GM18508 (cell line): Measurements from ENCODE around the gene IL1RL2.

Source experiments
- ATAC-seq: cut with Tn5 transposase; IDR thresholded peaks from one replicate; pipeline ENCODE4 v1.9.1; 2021; ENCODE audit warnings: moderate number of reproducible peaks; ENCODE audit not compliant: insufficient read depth, unreplicated experiment

The IL1RL2 gene

GRCh38 chr2:102258386-102259074 lies 71.7 kb downstream of the IL1RL2 start:
- ATAC-seq: no peak

DNA sequence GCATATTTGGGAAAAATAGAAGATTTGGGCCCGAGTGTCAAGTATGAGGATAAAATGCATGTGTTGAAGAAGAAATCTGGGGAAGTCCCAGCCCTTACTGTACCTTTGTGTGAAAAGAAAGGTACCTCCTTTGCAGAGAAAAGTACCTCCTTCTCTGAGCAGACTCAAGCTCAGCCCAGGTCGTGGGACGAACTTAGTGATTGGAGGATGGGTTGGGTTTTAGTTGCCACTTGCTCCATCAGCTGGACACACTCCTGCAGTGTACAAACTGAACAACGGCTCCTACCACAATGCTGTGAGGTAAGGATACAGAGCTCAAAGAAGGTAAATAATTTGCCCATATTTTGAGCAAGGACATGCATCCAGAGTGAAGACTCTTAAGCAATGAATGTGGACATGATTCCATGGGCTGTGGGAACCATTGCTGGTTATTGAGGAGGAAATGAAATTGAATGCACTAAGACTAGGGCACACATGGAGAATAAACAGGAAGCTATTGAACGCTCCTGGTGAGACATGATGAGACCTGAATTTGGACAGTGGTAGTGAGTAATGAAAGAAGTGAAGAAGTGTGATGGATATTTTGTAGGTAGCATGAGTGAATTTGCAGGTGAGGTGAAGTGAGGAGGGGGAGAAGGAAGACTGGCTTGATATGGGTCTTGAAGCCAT lies 74.8 kb downstream of the IL1RL2 start:
- ATAC-seq: no peak

DNA sequence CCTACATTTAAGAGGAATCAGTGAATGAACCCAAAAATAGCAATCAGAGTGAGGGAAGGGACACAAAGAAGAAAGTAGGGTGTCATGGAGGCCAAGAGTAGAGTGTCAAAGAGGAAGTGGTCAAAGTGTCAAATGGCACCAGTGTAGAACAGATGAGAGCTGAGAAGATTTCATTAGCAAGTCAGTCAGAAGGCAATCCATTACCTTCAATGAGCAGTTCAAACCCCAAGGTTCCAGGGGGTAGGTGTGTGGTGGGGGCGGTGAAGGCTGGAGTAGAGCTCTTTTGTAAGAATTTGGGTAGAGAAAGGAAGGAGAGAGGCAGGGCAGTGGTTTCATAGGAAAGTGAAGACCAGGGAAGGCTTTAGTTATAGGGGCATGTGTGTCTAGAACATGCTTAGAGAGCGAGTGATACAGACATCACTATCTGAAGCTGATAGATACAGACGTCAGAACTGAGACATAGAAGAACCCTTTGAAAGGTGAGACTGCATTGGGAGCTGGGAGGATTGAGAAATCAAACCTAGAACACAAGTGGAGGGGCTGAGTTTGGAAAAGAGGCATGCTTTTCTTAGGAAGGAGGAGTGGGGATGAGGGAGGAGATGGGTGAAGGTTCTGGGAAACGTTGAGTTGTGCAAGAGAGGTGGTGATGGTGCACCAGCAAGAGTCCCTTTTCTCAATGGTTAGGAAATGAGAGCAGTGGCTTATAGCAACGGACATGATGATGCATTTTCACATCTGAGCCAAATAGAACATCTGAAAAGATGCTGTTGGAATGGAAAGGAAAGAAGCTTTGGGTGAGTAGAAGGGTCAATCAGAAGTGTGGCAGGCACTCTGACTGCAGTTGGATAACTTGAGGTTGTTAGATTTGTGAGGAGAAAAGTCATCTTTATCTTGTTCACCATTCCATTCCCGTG lies 75.7 kb downstream of the IL1RL2 start:
- no peak for ATAC-seq

GRCh38 chr2:102264952-102265351 lies 78.1 kb downstream of the IL1RL2 start:
- no peak for ATAC-seq

DNA sequence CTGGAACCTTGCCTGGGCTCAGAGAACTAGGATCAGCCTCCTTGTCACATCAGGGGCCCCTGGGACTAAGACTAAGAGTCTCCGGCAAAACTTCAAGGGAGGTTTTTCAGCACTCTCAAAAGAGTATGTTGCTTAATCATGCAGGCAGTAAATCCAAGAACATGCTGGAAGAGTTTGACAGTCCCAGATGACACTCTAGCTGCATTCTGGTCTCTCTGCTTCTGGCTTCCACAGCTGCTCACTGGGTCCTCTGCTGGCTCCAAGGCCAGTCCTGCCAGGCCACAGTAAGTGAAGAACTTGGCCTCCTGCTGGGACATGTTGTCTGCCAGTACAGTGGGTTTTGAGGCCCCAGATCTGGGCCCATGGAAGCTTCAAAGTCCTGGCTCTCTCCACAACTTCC lies 79.4 kb downstream of the IL1RL2 start:
- no peak for ATAC-seq

DNA sequence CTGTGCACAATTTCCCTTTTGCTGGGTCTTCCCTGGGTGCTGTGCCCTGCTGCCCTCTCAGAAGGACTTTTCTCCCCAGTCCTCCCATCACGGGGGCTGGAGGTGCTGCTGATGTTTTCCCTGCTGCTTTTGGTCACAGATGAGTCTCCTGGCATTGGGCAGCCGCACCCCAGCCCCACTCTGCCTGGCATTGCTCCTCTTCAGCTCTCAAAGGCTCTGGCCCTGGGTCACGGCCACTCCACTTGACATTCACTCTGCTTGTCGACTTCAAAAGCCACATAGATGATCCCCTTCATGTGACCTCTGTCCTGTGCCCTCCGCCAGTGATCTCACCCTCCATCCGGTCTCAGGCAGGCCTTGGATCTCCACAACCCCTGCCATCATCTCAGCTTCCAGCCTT lies 81.0 kb downstream of the IL1RL2 start:
- no peak for ATAC-seq

- no peak for ATAC-seq
Measured at GRCh38 chr2:102268510-102269199, 81.8 kb downstream of the IL1RL2 start.

DNA sequence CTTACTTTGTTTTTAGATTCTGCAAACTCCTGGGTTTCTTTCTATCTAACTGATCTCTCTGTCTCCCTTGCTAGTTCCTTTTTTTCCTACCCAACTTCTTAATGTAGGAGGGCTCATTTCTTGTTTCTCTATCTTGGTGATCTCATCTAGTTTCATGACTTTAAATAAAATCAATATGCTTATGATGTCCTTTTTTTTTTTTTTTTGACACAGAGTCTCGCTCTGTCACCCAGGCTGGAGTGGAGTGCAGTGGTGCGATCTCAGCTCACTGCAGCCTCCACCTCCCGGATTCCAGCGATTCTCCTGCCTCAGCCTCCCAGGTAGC lies 82.3 kb downstream of the IL1RL2 start:
- ATAC-seq: no peak

GRCh38 chr2:102271844-102272243 lies 85.0 kb downstream of the IL1RL2 start:
- ATAC-seq: no peak

GRCh38 chr2:102273619-102274211 lies 86.9 kb downstream of the IL1RL2 start:
- no peak for ATAC-seq

GRCh38 chr2:102276549-102277201 lies 89.9 kb downstream of the IL1RL2 start:
- ATAC-seq: no peak

DNA sequence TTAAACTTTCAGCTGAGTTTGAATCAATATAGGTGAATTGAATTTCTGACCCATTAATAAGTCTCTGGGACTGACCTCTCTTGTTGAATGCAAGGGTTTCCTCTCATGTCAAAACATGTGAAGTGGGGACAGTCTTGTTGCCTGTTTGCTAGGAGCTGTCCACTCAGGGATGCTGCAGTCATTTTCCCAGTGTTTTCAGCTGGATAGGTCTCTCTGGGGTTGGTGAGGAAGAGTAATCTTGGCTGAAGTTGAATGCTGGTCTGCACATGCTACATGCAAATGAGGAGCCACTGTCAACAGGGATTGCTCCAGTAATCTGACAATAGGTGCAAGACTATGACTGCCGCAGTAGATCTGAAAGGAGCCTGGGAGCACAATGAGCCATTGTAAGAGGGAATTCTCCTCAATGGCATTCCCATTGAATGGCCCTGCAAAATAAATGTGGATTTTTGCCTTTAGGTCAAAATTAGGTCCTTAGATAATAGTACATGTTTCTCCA lies 90.4 kb downstream of the IL1RL2 start:
- no peak for ATAC-seq

- no peak for ATAC-seq
Measured at GRCh38 chr2:102278720-102279390, 92.0 kb downstream of the IL1RL2 start.

GRCh38 chr2:102279391-102279735 lies 92.5 kb downstream of the IL1RL2 start:
- no peak for ATAC-seq

DNA sequence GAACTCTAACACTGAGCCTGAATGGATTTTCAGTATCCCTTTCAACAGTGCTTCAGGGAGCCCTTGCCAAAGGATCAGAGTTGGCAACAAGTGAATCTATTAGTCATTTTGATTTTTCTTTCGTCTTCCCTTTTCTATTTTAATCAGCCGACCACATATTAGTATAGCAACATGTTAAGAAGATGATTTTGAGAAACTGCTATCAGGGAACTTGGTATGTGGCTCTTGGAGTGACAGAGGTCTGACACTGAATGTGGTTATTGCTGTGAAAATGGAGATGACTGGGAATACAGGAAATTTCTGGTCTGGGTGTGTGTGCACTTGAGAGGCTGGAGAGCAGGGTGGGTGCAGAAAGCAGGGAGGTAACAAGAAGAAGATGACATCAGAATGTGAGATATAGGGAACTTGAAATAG lies 95.9 kb downstream of the IL1RL2 start:
- ATAC-seq: no peak

- no peak for ATAC-seq
Measured at GRCh38 chr2:102283996-102284395, 97.2 kb downstream of the IL1RL2 start.

DNA sequence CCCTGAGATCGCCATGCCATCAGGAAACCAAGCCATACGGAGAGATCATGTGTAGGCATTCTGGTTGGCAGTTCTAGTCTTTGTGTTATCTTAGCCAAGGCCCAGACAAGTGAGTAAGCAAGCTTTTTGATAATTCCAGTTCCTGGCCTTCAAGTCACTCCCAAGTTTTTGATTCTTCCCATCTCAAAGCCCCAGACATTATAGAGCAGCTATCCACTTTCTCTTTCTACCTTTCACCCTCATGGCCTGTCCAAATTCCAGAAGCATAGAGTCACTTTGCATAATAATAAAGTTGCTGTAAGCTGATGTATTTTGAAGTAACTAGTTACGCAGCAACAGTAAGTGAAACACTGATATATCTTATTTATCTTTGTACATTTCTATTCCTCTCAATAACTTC lies 97.8 kb downstream of the IL1RL2 start:
- ATAC-seq: no peak

- ATAC-seq: no peak
Measured at GRCh38 chr2:102285368-102285767, 98.5 kb downstream of the IL1RL2 start.

DNA sequence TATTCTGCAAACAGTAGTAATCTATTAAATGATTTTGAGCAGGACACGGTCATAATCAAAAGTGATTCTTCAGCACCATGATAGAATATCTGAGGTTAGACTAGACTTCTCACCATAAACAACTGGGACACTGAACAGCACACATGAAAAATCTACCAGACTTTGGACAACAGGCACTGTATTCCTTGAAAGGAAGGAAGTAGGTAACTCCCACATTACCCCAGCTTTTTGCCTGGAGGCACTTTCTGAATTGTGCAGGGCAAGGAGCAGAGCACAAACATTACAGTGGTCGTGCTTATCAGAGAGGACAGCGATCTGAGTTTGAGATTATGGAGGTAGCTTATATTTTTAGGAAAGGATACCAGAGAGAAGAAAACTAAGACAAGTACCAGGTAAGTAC lies 99.2 kb downstream of the IL1RL2 start:
- no peak for ATAC-seq
